Cardiac fibroblast (primary cell): ENCODE results near the gene CACNA2D4.

Experiments
- DNase-seq, 2 donors: peaks; one replicate each; pipeline versions ENCODE4 v3.0.0 to v3.0.0-alpha.2; 2010; ENCODE audit warnings: low read depth in 2 of 2
- H3K4me3 ChIP-seq, 2 donors: replicated peaks in 1 of 2; 1 replicate in 1 of 2; 2 replicates in 1 of 2; pipeline ENCODE4 v1.5.1; 2011; ENCODE audit warnings: low read depth in 2 of 2, low read length in 2 of 2, mild to moderate bottlenecking in 2 of 2, moderate library complexity in 1 of 2
- CTCF ChIP-seq: IDR thresholded peaks from one replicate; pipeline ENCODE4 v1.5.1; 2011; ENCODE audit warnings: low read depth, mild to moderate bottlenecking, low read length, inconsistent platforms

The CACNA2D4 gene

GRCh38 chr12:1904875-1905274 lies 13.6 kb downstream of the CACNA2D4 start:
- H3K4me3 ChIP-seq = no peak overlapping the region
- TF ChIP-seq CTCF = no peak
- no peak for DNase-seq

- H3K4me3 ChIP-seq = no peak overlapping the region
- no peak for DNase-seq
- no peak for TF ChIP-seq CTCF
Observed at GRCh38 chr12:1896964-1897363, 21.5 kb downstream of the CACNA2D4 start.

- DNase-seq = no peak
- no peak overlapping the region for H3K4me3 ChIP-seq
- no peak for TF ChIP-seq CTCF
Observed at GRCh38 chr12:1890810-1891209, 27.6 kb downstream of the CACNA2D4 start.

GRCh38 chr12:1890119-1890703 lies 28.2 kb downstream of the CACNA2D4 start:
- no peak for DNase-seq
- TF ChIP-seq CTCF = no peak
- H3K4me3 ChIP-seq = no peak overlapping the region

GRCh38 chr12:1888923-1889322 lies 29.5 kb downstream of the CACNA2D4 start:
- TF ChIP-seq CTCF = no peak
- H3K4me3 ChIP-seq = no peak overlapping the region
- no peak for DNase-seq

GRCh38 chr12:1886396-1887008 lies 31.9 kb downstream of the CACNA2D4 start:
- no peak for DNase-seq
- no peak overlapping the region for H3K4me3 ChIP-seq
- TF ChIP-seq CTCF = no peak
